Activated CD4-positive, alpha-beta T cell treated with anti-CD3 and anti-CD28 coated beads for 4 hours (primary cell): ENCODE measurements around the gene BARX1.
"Not testable (repeated sequence)": the region's sequence is repeated elsewhere in the genome, so short reads cannot be mapped to it uniquely, and the experiment has no call there.

Experiments used
- DNase-seq, 2 donors: peaks; one replicate each; pipeline ENCODE4 v3.0.0-alpha.2; 2020

The BARX1 gene, protein sequence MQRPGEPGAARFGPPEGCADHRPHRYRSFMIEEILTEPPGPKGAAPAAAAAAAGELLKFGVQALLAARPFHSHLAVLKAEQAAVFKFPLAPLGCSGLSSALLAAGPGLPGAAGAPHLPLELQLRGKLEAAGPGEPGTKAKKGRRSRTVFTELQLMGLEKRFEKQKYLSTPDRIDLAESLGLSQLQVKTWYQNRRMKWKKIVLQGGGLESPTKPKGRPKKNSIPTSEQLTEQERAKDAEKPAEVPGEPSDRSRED

GRCh38 chr9:93955111-93955980 is at the start of gene BARX1:
Gene BARX1 (minus strand): TSS chr9:93955355. CDS start chr9:93955146, 209 bp downstream.
- DNase-seq = peak in 1 of 2 donors; percentile 20

DNA sequence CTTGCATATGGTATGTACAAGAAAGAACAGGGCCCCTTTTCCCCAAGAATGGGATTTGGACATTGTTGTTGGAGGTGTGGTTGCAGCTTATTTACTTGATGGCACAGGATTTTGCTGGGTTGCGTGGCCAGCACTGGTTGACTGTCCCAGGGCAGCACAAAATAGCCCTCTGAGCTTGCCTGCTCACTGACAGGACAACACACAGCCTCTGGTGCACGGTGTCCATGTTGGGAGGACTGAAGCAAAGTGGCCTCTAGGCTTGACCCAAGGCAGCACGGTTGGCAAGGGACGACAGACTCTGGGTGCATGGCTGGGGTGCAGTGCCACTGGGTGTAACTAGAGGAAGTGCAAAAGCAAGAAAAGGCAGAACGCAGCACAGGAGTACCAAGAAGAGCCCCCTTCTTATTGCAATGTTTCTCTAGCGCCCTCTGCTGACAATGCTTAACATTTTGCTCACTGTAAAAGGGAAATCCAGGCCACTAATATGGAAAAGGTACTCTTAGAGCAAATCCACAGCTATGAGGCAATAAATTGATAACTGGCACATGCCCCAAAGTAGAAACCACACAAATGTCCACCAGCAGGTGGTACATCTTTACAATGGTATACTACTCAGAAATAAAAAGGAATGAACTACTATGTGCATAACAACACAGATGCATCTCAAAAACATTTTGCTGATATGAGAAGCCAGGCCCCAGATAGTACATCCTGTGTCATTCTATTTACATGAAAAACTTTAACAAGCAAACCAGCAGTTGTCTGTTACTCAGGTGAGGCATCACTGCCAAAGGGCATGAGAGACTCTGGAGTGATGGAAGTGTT is 47.4 kb upstream of the BARX1 start:
- DNase-seq = peak in 1 of 2 donors; percentile 2

DNA sequence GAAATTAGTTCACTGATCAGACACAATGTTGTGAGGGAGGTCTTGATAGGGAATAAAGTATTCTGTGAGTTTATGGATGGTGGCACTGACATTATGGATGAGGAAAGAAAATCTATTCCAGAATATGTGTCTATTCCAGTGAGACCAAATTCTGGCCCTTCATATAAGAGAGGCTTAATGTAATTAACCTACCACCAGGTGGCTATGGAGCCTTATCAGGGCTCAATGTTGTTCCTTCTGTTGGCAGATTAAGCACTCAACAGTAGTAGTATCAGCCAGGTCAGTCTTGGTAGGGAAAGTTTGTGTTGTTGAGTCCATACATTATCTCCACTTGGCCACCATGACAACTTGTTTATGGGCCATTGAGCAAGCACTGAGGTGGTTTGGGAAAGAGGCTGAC is 41.7 kb upstream of the BARX1 start:
- no peak for DNase-seq

DNA sequence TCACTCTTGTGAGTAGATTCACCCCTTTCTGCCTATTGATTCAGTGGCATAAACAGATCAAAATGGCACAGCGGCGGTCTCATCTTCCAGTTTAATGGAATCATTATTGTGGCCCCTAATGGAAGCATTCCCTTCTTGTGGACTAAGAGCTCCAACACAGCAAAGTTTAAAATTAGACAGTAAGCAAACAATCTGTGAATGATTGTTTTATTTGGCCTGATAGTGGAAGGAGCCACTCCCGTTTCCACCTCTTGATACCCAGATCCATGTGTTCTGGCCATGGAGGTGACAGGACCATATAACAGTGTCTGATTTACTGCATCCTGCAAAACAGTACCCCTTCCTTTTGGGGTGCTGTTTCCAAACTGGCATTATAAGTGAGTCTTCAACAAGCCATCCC is 41.2 kb upstream of the BARX1 start:
- no peak for DNase-seq

GRCh38 chr9:93994545-93994944 is 39.4 kb upstream of the BARX1 start:
- no peak for DNase-seq

GRCh38 chr9:93994132-93994531 is 39.0 kb upstream of the BARX1 start:
- DNase-seq = no peak

GRCh38 chr9:93992830-93993229 is 37.7 kb upstream of the BARX1 start:
- DNase-seq = no peak

- no peak for DNase-seq
These were observed 35.3 kb upstream of the BARX1 start for GRCh38 chr9:93990448-93990847.

DNA sequence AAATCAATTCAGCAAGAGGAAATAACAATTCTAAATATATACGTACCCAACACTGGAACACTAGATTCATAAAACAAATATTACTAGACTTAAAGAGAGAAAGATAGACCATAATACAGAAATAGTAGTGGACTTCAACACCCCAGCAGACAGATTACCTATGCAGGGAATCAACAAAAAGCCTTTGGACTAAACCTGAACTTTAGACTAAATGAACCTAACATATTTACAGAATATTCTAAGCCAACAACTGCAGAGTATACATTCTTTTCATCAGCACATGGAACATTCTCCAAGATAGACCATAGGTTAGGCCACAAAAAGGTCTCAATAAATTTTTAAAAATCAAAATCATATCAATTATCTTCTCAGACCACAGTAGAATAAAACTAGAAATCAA is 32.9 kb upstream of the BARX1 start:
- no peak for DNase-seq

DNA sequence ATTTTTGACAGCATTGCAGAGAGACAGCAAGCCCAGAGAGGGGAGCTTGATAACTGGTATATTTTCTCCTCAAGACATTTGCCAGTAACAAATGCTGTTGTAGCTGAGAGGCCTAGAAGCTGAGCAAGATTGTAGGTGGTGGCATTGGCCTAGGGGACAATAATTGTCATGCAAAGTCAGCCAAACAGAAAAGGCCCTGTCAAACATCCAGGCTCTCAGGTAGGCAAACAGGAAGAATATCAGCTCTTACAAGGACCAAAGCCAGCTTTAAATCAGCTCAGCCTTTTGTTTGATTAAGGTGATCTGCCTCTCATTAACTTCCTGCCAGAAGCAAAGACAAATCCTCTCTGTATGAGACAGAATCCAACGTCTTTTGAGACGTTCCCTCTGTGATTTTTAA is 29.7 kb upstream of the BARX1 start:
- no peak for DNase-seq

DNA sequence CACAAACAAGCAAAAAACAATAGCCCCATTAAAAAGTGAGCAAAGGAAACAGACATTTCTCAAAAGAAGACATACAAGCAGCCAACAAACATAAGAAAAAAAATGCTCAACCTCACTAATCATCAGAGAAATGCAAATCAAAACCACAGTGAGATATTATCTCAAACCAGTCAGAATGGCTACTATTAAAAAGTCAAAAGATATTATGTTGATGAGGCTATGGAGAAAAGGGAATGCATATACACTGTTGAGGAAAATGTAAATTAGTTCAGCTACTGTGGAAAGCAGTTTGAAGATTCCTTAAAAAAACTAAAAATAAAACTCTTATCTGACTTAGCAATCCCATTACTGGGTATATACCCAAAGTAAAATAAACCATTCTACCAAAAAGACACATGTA is 28.7 kb upstream of the BARX1 start:
- no peak for DNase-seq

GRCh38 chr9:93979721-93980120 is 24.6 kb upstream of the BARX1 start:
- no peak for DNase-seq

DNA sequence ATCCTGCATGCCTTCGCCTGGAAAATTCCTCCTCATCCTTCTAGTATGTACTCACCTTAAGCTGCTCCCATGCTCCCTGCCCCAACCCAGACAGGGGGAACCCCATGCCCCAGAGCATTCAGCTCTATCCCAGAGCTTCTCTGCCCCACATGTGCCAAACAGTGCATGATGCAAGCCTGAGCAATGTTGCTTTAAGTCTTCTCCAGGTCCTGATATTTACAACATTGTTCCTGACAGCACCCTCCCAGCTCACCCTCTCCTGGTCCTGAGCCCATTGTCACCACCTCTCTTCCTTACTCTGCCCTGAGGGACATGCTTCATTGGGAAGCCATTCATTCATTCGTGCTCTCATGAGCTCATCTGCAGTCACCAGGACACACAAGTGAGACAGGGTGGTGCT is 23.4 kb upstream of the BARX1 start:
- DNase-seq = no peak

- no peak for DNase-seq
These were observed 21.8 kb upstream of the BARX1 start for GRCh38 chr9:93976973-93977372.

- DNase-seq = no peak
These were observed 20.9 kb upstream of the BARX1 start for GRCh38 chr9:93976081-93976480.

GRCh38 chr9:93975262-93975661 is 20.1 kb upstream of the BARX1 start:
- no peak for DNase-seq

- no peak for DNase-seq
These were observed 19.0 kb upstream of the BARX1 start for GRCh38 chr9:93974151-93974550.

DNA sequence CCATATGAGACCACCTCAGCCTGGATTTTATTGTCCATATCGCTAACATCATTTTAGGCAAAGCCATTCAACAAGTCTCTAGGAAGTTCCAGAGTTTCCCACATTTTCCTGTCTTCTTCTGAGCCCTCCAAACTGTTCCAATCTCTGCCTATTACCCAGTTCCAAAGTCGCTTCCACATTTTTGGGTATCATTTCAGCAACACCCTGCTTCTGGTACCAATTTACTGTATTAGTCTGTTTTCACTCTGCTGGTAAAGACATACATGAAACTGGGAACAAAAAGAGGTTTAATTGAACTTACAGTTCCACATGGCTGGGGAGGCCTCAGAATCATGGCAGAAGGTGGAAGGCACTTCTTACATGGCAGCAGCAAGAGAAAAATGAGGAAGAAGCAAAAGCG is 17.5 kb upstream of the BARX1 start:
- DNase-seq = not testable (repeated sequence)

GRCh38 chr9:93969328-93969661 is 14.1 kb upstream of the BARX1 start:
- no peak for DNase-seq

- no peak for DNase-seq
These were observed 13.5 kb upstream of the BARX1 start for GRCh38 chr9:93968451-93969327.

GRCh38 chr9:93967020-93967803 is 12.1 kb upstream of the BARX1 start:
- no peak for DNase-seq
